Measurements from ENCODE around the gene OGFOD1.
"Not testable (repeated sequence)": the region's sequence is repeated elsewhere in the genome, so short reads cannot be mapped to it uniquely, and the experiment has no call there.

OGFOD1 gene

DNA sequence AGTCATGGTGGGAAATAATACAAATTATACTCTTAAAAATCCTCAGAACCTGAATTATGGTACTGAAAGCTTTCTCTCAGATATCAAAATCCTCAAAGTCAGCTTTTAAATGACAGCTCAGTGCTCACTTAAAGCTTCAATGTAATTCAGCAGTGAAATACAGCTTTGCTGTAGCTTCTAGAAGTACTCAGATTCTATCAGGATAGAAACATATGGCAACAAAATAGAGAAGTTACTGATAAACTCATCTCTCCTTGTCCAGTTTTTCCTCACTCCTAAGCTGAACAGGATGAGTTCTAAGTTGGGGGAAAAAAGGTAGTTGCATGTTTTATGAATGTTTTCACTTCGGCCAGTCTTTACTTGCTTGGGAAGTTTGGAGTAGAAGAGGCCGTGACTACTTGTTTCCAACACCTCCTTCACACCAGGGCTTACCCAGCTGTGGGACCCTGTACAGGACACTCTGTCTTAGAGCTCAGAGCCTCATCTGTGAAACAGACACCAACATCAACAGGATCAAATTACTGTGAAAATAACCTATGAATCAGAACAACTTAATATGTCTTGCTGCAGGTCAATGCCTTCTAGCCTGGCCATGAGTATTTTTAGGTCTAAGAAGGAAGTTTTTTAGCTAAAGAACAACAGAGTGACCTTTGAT lies 30.2 kb downstream of the OGFOD1 start:
- no peak for DNase-seq

- DNase-seq = no peak
These were observed 31.4 kb downstream of the OGFOD1 start for GRCh38 chr16:56482683-56483236.

- DNase-seq = no peak
These were observed 32.0 kb downstream of the OGFOD1 start for GRCh38 chr16:56483394-56483793.

- no peak for DNase-seq
These were observed 36.7 kb downstream of the OGFOD1 start for GRCh38 chr16:56488035-56488434.

DNA sequence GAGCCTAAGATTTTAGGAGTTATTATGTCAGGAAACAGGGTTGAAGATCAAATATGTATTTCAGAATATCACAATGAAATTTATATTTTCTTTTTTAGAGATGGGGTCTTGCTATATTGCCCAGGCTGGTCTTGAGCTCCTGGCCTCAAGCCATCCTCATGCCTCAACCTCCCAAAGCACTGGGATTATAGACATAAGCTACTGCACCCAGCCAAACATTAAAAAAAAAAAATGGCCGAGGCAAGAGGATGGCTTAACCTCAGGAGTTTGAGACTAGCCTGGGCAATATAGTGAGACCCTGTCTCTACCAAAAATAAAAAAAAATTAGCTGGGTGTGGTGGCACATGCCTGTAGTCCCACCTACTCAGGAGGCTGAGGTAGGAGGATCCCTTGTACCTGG lies 37.5 kb downstream of the OGFOD1 start:
- DNase-seq = not testable (repeated sequence)

DNA sequence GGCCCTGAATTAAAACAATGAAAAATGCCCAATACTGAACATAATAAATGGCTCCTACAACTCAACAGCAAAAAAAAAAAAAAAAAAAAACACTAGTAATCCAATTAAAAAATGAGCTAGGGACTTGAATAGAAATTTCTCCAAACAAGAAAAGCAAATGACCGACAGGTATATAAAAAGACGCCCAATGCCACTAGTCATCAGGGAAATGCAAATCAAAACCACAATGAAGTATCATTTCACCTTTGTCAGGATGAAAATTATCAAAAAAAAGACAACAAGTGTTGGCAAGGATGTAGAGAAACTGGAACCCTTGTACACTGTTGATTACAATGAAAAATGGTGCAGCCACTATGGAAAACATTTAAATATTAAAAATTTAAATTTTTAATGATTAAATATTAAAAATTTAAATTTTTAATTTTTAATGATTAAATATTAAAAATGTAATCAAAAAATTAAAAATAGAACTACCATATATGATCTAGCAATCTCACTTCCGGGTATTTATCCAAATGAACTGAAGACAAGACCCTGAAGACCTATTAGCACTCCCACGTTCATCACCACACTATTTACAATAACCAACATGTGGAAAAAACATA lies 40.4 kb downstream of the OGFOD1 start:
- DNase-seq = no peak

DNA sequence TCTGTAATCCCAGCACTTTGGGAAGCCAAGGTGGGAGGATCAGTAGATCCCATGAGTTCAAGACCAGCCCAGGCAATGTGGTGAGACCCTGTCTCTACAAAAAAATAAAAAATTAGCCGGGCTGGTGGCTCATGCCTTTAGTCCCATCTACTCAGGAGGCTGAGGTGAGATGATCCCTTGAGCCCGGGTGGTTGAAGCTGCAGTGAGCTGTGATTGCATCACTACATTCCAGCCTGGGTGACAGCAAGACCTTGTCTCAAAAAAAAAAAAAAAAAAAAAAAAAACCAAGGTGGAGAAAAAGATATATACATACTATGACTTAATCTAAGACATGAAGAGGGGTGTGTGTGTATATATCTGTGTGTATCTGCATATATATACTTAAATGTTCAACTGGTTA lies 41.8 kb downstream of the OGFOD1 start:
- DNase-seq = no peak

DNA sequence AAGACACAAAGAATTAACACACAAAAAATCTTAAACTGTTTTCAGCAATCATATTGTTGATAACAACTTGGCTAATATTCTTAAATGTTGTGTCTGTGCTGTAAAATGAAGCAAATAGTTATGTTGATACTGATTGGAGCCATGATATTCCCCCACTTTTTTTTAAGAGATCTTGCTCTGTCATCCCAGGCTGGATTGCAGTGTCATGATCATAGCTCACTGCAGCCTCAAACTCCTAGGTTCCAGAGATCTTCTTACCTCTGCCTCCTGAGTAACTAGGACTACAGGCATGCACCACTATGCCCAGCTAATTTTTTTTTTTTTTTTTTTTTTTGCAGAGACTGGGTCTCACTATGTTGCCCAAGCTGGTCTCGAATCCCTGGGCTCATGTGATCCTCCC lies 42.5 kb downstream of the OGFOD1 start:
- DNase-seq = no peak

DNA sequence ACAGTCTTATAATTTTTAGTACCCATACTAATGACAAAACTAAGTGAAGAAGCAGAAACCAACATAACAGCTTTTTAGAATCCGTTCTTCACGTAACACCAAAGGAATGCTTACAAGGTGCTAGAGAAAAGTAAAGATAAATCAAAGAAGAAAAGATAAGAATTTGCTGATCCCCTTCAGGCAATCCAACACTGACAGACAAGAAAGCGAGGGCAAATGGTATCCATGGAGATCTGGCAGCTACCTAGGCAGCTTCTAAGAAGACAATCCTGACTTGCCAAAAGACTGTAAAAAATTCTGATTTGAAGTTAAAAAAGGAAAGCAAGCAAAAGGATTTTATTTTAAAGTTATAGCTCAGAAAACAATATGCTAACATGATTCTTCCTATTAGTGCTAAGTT lies 53.8 kb downstream of the OGFOD1 start:
- DNase-seq = no peak

- no peak for DNase-seq
These were observed 55.6 kb downstream of the OGFOD1 start for GRCh38 chr16:56506941-56507340.

- no peak for DNase-seq
These were observed 59.2 kb downstream of the OGFOD1 start for GRCh38 chr16:56510544-56510943.

DNA sequence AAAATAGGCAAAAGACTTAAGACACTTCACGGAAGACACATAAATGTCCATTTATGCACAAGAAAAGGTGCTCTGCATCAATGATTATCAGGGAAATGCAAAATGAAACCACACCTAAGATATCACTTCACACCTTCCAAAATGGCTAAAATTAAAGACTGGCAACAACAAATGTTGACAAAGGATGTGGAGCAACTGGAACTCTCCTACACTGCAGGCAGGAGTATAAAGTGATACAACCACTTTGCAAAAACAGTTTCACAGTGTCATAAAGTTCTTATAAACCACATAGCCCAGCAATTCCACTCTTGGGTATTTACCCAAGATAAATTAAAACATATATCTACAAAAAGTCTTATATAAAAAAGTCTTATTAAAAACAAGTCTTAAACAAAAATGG lies 60.7 kb downstream of the OGFOD1 start:
- no peak for DNase-seq

DNA sequence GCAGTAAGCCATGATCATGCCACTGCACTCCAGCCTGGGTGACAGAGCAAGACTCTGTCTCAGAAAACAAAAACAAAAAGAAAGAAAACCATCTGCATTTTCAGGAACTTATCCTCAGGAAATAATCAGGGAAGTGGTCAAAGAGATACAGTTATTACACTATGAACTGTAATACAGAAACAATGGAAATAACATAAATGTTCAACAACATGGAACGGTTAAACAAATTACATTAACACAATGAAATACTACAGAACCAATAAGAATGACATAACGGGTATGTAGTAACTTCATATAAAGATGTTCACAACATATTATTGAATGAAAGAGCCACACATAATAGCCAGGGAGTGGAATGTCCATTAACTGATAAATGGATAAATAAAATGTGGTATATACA lies 61.7 kb downstream of the OGFOD1 start:
- no peak for DNase-seq

DNA sequence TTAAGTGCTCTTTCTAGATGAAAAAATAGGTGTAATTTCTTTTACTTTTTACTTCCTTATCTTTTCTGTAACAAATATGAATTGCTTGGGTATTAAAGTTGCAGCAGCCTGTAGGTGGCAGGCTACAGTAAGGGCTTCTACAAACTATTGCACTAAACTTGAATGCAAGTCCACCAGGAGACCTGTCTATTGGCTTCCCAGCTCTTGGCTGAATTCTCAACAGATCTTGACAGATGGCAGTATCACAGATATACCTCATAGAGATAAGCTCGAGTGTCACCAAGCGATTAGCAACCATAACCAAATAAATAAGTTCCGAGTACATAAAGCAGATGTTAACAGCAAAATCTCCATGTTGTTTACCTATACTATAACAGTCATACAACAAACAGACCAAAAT lies 62.6 kb downstream of the OGFOD1 start:
- DNase-seq = no peak

- DNase-seq = no peak
These were observed 63.5 kb downstream of the OGFOD1 start for GRCh38 chr16:56514845-56515244.

DNA sequence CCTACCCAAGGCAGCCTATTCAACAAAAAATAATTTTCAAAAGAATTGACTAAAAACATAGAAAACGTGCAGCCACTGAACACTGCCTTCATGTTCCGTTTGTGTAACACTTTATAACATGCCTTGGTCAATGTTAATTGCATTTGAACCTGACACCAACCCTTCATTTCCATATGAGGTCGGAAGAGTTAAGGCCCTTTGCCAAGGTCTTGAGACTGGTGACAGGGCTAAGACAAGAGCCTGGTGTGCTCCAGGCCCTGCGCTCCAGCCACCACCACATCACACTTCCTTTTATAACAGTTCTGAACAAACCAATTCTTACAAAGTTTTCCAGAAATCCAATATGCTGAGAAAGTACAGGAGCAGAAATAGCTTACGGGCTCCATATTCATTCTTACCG lies 64.3 kb downstream of the OGFOD1 start:
- no peak for DNase-seq

- no peak for DNase-seq
These were observed 65.9 kb downstream of the OGFOD1 start for GRCh38 chr16:56517206-56517605.

DNA sequence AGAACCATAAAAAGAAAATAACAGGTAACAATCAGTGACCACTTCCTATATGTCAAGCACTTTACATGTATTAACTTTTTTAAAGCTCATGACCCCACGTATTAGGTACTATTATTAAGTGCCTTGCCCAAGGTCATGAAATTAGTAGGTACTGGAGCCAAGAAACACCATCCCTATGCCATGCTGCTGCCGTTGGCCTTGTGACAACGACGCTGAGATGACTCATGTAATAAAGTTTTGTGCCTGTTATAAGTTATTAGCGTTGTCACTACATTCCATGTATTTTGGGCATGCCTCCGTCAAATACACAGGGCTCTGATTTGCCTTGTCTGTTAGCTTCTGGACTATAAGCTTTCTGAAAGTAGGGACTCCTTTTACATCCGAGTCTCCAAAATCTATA lies 67.1 kb downstream of the OGFOD1 start:
- no peak for DNase-seq

GRCh38 chr16:56519459-56520250 lies 68.3 kb downstream of the OGFOD1 start, which contains the start of gene BBS2:
TSS of gene BBS2 (minus strand) at chr16:56520024. CDS start at chr16:56519862, 162 bp downstream.
- DNase-seq = peak; percentile 33

DNA sequence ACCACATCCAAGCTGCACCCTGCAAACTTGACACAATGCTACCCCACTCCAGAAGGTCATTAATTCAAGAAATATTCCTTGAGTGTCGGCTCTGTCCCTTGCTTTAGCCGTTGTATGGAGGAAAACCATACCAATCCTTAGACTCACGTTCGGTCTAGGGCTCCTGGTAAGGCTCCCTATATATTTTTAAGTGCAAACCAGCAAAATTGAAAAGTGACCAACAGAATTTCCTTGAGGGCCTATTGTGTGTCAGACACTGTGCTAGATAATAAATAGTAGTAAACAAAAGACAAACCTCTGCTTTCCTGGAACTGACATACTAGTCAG lies 68.9 kb downstream of the OGFOD1 start:
- no peak for DNase-seq

DNA sequence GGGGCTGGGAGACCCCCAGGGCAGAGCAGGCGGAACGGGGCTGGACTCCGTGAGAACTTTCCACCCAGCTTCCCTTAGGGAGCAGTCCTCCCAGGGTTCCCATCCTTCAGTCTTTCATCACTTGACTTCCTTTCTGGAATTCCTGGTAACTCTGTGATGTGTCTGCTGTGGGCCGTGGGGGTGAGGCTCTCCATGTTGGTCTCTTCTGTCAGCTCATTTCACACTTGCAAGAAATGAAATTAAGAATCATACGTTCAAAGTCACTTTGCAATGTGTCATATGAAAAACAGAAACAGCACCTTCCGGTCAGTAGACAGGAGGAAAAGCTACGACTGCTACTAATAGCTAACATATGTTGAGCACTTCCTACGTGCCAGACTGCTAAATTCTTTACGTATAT lies 73.9 kb downstream of the OGFOD1 start:
- no peak for DNase-seq

All from NCI-H1436 treated with DMSO at 0.1 percent for 48 hours (cell line).